Caco-2 (cell line): Measurements from ENCODE around the gene TTC27. TPM values are rescaled to one million over a fixed set of nuclear protein-coding genes. Genes with fewer than 3 reads are reported as not detected.

Experiments used
- BruUV-seq: library from RNA; stranded (reverse); fragments of 400-500 nt; replicated peaks from 2 replicates; lab custom pipeline; 2021; lab: Mats Ljungman, UMichigan
- CTCF ChIA-PET: fragments of 300-600 bp; sonication (Branson Sonifier 250); formaldehyde crosslinking; loops from one replicate; lab custom pipeline; 2022; ENCODE audit warnings: antibody characterized with exemption; lab: Charles Lee
- POLR2A ChIA-PET: fragments of 300-600 bp; sonication (Branson Sonifier 250); formaldehyde crosslinking; loops from one replicate; lab custom pipeline; 2022; ENCODE audit warnings: antibody characterized with exemption; lab: Charles Lee
- DNase-seq, 2 experiments: peaks; one replicate each; pipeline versions ENCODE4 v3.0.0 to v3.0.0-alpha.2; 2020 to 2022
- H3K27me3 ChIP-seq: replicated peaks from 2 replicates; pipeline ENCODE4 v1.6.0; 2011; ENCODE audit warnings: low read length; ENCODE audit not compliant: control insufficient read depth, insufficient read depth
- H3K36me3 ChIP-seq: 2 replicates; pipeline ENCODE4 v1.5.1; 2011; ENCODE audit warnings: low read length; ENCODE audit not compliant: control insufficient read depth, insufficient read depth
- H3K4me1 ChIP-seq: fragments of 250-450 bp; sonication (Bioruptor Pico); 2 replicates; pipeline ENCODE4 v1.5.1; 2020; ENCODE audit warnings: mild to moderate bottlenecking
- H3K4me3 ChIP-seq: 2 replicates; pipeline ENCODE4 v1.5.1; 2011; ENCODE audit warnings: low read depth, mild to moderate bottlenecking, control low read depth, low read length
- H3K9me3 ChIP-seq: fragments of 250-450 bp; sonication (Bioruptor Pico); 2 replicates; pipeline ENCODE4 v1.5.1; 2020; ENCODE audit warnings: mild to moderate bottlenecking, moderate library complexity
- H3K27ac Mint-ChIP-seq: one replicate; pipeline ENCODE4 v1.8.0; 2022; ENCODE audit warnings: mixed read lengths; ENCODE audit not compliant: unreplicated experiment
- H3K27me3 Mint-ChIP-seq: one replicate; pipeline ENCODE4 v1.8.0; 2022; ENCODE audit warnings: mixed read lengths; ENCODE audit not compliant: insufficient read depth, unreplicated experiment
- H3K36me3 Mint-ChIP-seq: one replicate; pipeline ENCODE4 v1.8.0; 2022; ENCODE audit warnings: mild to moderate bottlenecking, mixed read lengths; ENCODE audit not compliant: insufficient read depth, unreplicated experiment
- H3K4me1 Mint-ChIP-seq: one replicate; pipeline ENCODE4 v1.8.0; 2022; ENCODE audit warnings: low read depth, mixed read lengths; ENCODE audit not compliant: unreplicated experiment
- H3K4me3 Mint-ChIP-seq: one replicate; pipeline ENCODE4 v1.8.0; 2022; ENCODE audit warnings: mild to moderate bottlenecking, moderate library complexity, mixed read lengths; ENCODE audit not compliant: unreplicated experiment
- H3K9me3 Mint-ChIP-seq: one replicate; pipeline ENCODE4 v1.8.0; 2022; ENCODE audit warnings: mixed read lengths; ENCODE audit not compliant: unreplicated experiment
- intact Hi-C: fragments of 100-400 bp; cut with micrococcal nuclease; formaldehyde crosslinking; loops from one replicate; pipeline ENCODE4 v1.10.0; 2022; ENCODE audit not compliant: unreplicated experiment
- total RNA-seq: library from RNA; stranded (reverse); gene quantifications from 2 replicates; pipeline ENCODE4 v1.2.3, GENCODE V29; 2022
- TF ChIP-seq, protein P1 (sequence below), 2 experiments: fragments of 200-600 bp in 1 of 2; IDR thresholded peaks; 1 replicate in 1 of 2; 2 replicates in 1 of 2; pipeline versions ENCODE4 v1.5.1 to v1.8.0; 2011 to 2022; ENCODE audit warnings: antibody characterized with exemption in 1 of 2, control low read depth in 1 of 2, inconsistent platforms in 1 of 2, low read depth in 1 of 2, low read length in 1 of 2, mild to moderate bottlenecking in 1 of 2, moderate library complexity in 1 of 2; ENCODE audit not compliant: insufficient read depth in 1 of 2, severe bottlenecking in 1 of 2, unreplicated experiment in 1 of 2

TTC27 gene
- total RNA-seq, 1 experiment from 2014 or later = 20.6 TPM

DNA sequence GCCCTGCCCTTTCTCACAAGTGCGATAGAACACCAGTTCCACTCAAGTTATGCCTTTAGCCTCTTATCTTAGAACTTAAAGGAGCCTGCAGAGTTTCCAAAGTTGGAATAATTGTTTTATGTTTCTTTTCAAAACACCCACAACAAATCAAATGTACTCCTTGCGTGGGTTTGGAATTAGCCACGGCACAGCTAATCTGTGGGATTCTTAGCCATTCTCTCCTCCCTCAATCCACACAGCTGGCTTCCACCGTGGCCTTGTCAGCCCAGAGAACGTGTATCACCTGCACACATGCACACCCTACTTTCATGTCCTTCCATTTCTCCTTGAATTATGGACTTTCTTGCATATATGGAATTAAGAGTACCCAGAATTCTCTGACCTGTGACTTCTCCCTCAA is 183.8 kb downstream of the TTC27 start:
- no peaks in the 10 kb centered on the region for H3K27me3 Mint-ChIP-seq
- TF ChIP-seq, protein P1, sequence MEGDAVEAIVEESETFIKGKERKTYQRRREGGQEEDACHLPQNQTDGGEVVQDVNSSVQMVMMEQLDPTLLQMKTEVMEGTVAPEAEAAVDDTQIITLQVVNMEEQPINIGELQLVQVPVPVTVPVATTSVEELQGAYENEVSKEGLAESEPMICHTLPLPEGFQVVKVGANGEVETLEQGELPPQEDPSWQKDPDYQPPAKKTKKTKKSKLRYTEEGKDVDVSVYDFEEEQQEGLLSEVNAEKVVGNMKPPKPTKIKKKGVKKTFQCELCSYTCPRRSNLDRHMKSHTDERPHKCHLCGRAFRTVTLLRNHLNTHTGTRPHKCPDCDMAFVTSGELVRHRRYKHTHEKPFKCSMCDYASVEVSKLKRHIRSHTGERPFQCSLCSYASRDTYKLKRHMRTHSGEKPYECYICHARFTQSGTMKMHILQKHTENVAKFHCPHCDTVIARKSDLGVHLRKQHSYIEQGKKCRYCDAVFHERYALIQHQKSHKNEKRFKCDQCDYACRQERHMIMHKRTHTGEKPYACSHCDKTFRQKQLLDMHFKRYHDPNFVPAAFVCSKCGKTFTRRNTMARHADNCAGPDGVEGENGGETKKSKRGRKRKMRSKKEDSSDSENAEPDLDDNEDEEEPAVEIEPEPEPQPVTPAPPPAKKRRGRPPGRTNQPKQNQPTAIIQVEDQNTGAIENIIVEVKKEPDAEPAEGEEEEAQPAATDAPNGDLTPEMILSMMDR (IDR thresholded peaks at IDR 0.05; ENCODE audit: insufficient read depth in 1 of 2, low read depth in 1 of 2, low read length in 1 of 2, severe bottlenecking in 1 of 2, unreplicated experiment in 1 of 2) = no peak
- H3K4me3 Mint-ChIP-seq = no peak overlapping the region

DNA sequence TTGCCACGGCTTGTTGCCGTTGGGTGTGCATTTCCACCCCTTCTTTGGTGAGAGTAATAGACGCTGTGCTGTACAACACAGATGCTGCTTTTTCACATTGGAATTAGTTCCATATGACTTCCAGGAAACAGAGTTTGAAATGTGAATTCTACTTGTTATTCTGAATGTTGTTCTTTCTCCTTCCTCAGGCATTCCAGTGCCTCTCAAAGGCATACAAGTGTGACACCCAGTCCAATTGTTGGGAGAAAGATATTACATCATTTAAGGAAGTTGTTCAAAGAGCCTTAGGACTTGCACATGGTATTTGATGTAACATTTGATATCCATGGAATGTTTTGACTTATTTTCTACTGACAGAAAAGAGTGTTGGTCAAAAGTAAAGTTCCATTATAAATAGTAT is 184.5 kb downstream of the TTC27 start:
- CTCF ChIA-PET = no interaction called here
- Mint-ChIP-seq H3K36me3 (peaks cover 10% of the 10 kb centered on the region), H3K27me3 (no peaks in the 10 kb centered on the region), H3K9me3 (peaks cover 9% of the 10 kb centered on the region), H3K4me3 (no peak overlapping the region), H3K27ac (no peak overlapping the region), H3K4me1 (peaks cover 27% of the 10 kb centered on the region)
- POLR2A ChIA-PET = no interaction called here
- intact Hi-C loops = no loop called here
- Histone ChIP-seq H3K4me1 (peaks cover 26% of the 10 kb centered on the region), H3K9me3 (peaks cover under 1% of the 10 kb centered on the region; the same call in 1 of the 2 replicates), H3K4me3 (no peak overlapping the region), H3K27me3 (no peaks in the 10 kb centered on the region), H3K36me3 (no peaks in the 10 kb centered on the region)
- no TSS peak for BruUV-seq
- TF ChIP-seq, protein P1 (IDR thresholded peaks at IDR 0.05; ENCODE audit: insufficient read depth in 1 of 2, low read depth in 1 of 2, low read length in 1 of 2, severe bottlenecking in 1 of 2, unreplicated experiment in 1 of 2) = no peak
- DNase-seq = no peak

More for the DNA sequence above, 183.8 kb downstream of the TTC27 start:
- peaks cover 10% of the 10 kb centered on the region for H3K36me3 Mint-ChIP-seq
- Histone ChIP-seq H3K9me3 (peaks cover 5% of the 10 kb centered on the region; the same call in 1 of the 2 replicates), H3K4me1 (peaks cover 32% of the 10 kb centered on the region), H3K4me3 (no peak overlapping the region), H3K36me3 (no peaks in the 10 kb centered on the region), H3K27me3 (no peaks in the 10 kb centered on the region)
- DNase-seq = no peak
- H3K27ac Mint-ChIP-seq = no peak overlapping the region
- intact Hi-C loops = no loop called here
- BruUV-seq = no TSS peak
- CTCF ChIA-PET = no interaction called here
- POLR2A ChIA-PET = no interaction called here
- H3K9me3 Mint-ChIP-seq = peaks cover 14% of the 10 kb centered on the region
- H3K4me1 Mint-ChIP-seq = peaks cover 32% of the 10 kb centered on the region

DNA sequence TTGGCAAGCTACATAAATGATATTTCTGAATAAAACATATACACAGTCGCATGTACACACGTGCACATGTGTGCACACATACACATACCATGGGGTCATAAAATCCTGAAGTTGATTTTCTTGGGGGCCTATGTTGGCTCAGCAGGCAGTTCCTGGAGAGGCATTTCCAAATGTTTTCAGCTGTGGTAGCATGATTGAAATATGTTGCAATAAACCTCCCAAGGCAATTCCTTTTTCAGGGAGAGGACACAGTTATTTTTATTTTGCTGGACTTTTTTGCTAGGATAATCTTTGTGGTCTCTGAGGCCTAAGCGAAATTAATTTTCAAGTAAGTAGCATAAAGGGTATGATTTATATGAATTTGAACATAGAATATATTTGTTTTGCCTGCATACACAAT is 192.2 kb downstream of the TTC27 start:
- TF ChIP-seq, protein P1 (IDR thresholded peaks at IDR 0.05; ENCODE audit: insufficient read depth in 1 of 2, low read depth in 1 of 2, low read length in 1 of 2, severe bottlenecking in 1 of 2, unreplicated experiment in 1 of 2) = no peak
- no peaks in the 10 kb centered on the region for H3K27me3 ChIP-seq
- no peaks in the 10 kb centered on the region for H3K36me3 ChIP-seq
- H3K9me3 ChIP-seq = no peaks in the 10 kb centered on the region
- Mint-ChIP-seq H3K4me3 (no peak overlapping the region), H3K9me3 (no peaks in the 10 kb centered on the region), H3K27me3 (no peaks in the 10 kb centered on the region), H3K36me3 (no peaks in the 10 kb centered on the region), H3K27ac (no peak overlapping the region), H3K4me1 (no peaks in the 10 kb centered on the region)
- ChIA-PET POLR2A (no interaction called here), CTCF (no interaction called here)
- no peak for DNase-seq
- no peaks in the 10 kb centered on the region for H3K4me1 ChIP-seq
- no TSS peak for BruUV-seq
- no peak overlapping the region for H3K4me3 ChIP-seq
- intact Hi-C loops = no loop called here
